GM12801 (cell line): ENCODE data around the gene JMJD6.

Experiments
- CTCF ChIP-seq: IDR thresholded peaks from one replicate; pipeline ENCODE4 v1.5.1; 2011; ENCODE audit warnings: control low read depth; ENCODE audit not compliant: insufficient read length; ENCODE audit errors: extremely low read depth

Gene JMJD6

GRCh38 chr17:76690596-76691280 is 35.7 kb downstream of the JMJD6 start:
- no peak for TF ChIP-seq CTCF

GRCh38 chr17:76689859-76690258 is 36.5 kb downstream of the JMJD6 start:
- TF ChIP-seq CTCF = no peak

- TF ChIP-seq CTCF = no peak
Observed at GRCh38 chr17:76688165-76688622, 38.2 kb downstream of the JMJD6 start.

GRCh38 chr17:76687298-76688164 is 38.9 kb downstream of the JMJD6 start:
- TF ChIP-seq CTCF = no peak

GRCh38 chr17:76686538-76687297 is 39.7 kb downstream of the JMJD6 start:
- TF ChIP-seq CTCF = no peak

GRCh38 chr17:76685846-76686245 is 40.6 kb downstream of the JMJD6 start:
- TF ChIP-seq CTCF = no peak

- no peak for TF ChIP-seq CTCF
Observed at GRCh38 chr17:76685366-76685765, 41.0 kb downstream of the JMJD6 start.
